ENCODE results near the gene C21orf58. TPM values are rescaled to one million over a fixed set of nuclear protein-coding genes. Genes with fewer than 3 reads are reported as not detected.

C21orf58 gene
- polyA plus RNA-seq, 4 donors: 0.54 to 9.1 (median 3.3) TPM

GRCh38 chr21:46256501-46256994, 67.1 kb downstream of the C21orf58 start:
- no peaks in the 10 kb centered on the region for H3K4me1 ChIP-seq (ENCODE audit: control insufficient read depth in 3 of 3, insufficient read depth in 2 of 3, low read depth in 1 of 3, low read length in 2 of 3)
- no peak overlapping the region for H3K27ac ChIP-seq (ENCODE audit: low read depth in 1 of 3, low read length in 2 of 3)
- no peak for FAIRE-seq
- peaks cover 23 to 81% (median 38%) of the 10 kb centered on the region in 3 donors for H3K36me3 ChIP-seq (ENCODE audit: control insufficient read depth in 3 of 3, insufficient read depth in 2 of 3, low read depth in 1 of 3, low read length in 3 of 3)
- 90 to 95% (median 94%) methylated on average over 18 of the region's 18 CpGs for WGBS, 3 donors
- no peak overlapping the region for H3K4me3 ChIP-seq (ENCODE audit: low read depth in 1 of 3, low read length in 3 of 3)
- no peak for DNase-seq
- H3K27me3 ChIP-seq (ENCODE audit: control insufficient read depth in 3 of 3, insufficient read depth in 3 of 3, low read length in 3 of 3): no peaks in the 10 kb centered on the region
- no peaks in the 10 kb centered on the region for H3K9me3 ChIP-seq (ENCODE audit: control insufficient read depth in 2 of 2, insufficient read depth in 1 of 2, low read depth in 1 of 2, low read length in 1 of 2)

GRCh38 chr21:46255758-46256337, 67.8 kb downstream of the C21orf58 start:
- peaks cover 23 to 74% (median 38%) of the 10 kb centered on the region in 3 donors for H3K36me3 ChIP-seq (ENCODE audit: control insufficient read depth in 3 of 3, insufficient read depth in 2 of 3, low read depth in 1 of 3, low read length in 3 of 3)
- no peaks in the 10 kb centered on the region for H3K9me3 ChIP-seq (ENCODE audit: control insufficient read depth in 2 of 2, insufficient read depth in 1 of 2, low read depth in 1 of 2, low read length in 1 of 2)
- no peak overlapping the region for H3K27ac ChIP-seq (ENCODE audit: low read depth in 1 of 3, low read length in 2 of 3)
- no peaks in the 10 kb centered on the region for H3K27me3 ChIP-seq (ENCODE audit: control insufficient read depth in 3 of 3, insufficient read depth in 3 of 3, low read length in 3 of 3)
- no peak for DNase-seq
- H3K4me1 ChIP-seq (ENCODE audit: control insufficient read depth in 3 of 3, insufficient read depth in 2 of 3, low read depth in 1 of 3, low read length in 2 of 3): no peaks in the 10 kb centered on the region
- 94 to 96% (median 95%) methylated on average over 6 of the region's 6 CpGs for WGBS, 3 donors
- H3K4me3 ChIP-seq (ENCODE audit: low read depth in 1 of 3, low read length in 3 of 3): no peak overlapping the region
- no peak for FAIRE-seq

GRCh38 chr21:46255166-46255565, 68.5 kb downstream of the C21orf58 start:
- peaks cover 20 to 73% (median 37%) of the 10 kb centered on the region in 3 donors for H3K36me3 ChIP-seq (ENCODE audit: control insufficient read depth in 3 of 3, insufficient read depth in 2 of 3, low read depth in 1 of 3, low read length in 3 of 3)
- 83 to 96% (median 94%) methylated on average over 11 of the region's 11 CpGs for WGBS, 3 donors
- no peak for DNase-seq

GRCh38 chr21:46254208-46254975, 69.3 kb downstream of the C21orf58 start:
- 80 to 93% (median 92%) methylated on average over 12 of the region's 12 CpGs for WGBS, 3 donors
- Histone ChIP-seq H3K4me3 (ENCODE audit: low read depth in 1 of 3, low read length in 3 of 3) (no peak overlapping the region), H3K4me1 (ENCODE audit: control insufficient read depth in 3 of 3, insufficient read depth in 2 of 3, low read depth in 1 of 3, low read length in 2 of 3) (no peaks in the 10 kb centered on the region), H3K27me3 (ENCODE audit: control insufficient read depth in 3 of 3, insufficient read depth in 3 of 3, low read length in 3 of 3) (no peaks in the 10 kb centered on the region), H3K36me3 (ENCODE audit: control insufficient read depth in 3 of 3, insufficient read depth in 2 of 3, low read depth in 1 of 3, low read length in 3 of 3) (peaks cover 23 to 77% (median 35%) of the 10 kb centered on the region in 3 donors), H3K9me3 (ENCODE audit: control insufficient read depth in 2 of 2, insufficient read depth in 1 of 2, low read depth in 1 of 2, low read length in 1 of 2) (no peaks in the 10 kb centered on the region), H3K27ac (ENCODE audit: low read depth in 1 of 3, low read length in 2 of 3) (no peak overlapping the region)
- FAIRE-seq (no peak), DNase-seq (no peak)

More at GRCh38 chr21:46255166-46255565, 68.5 kb downstream of the C21orf58 start:
- H3K27me3 ChIP-seq (ENCODE audit: control insufficient read depth in 3 of 3, insufficient read depth in 3 of 3, low read length in 3 of 3): no peaks in the 10 kb centered on the region
- no peak overlapping the region for H3K27ac ChIP-seq (ENCODE audit: low read depth in 1 of 3, low read length in 2 of 3)
- H3K4me3 ChIP-seq (ENCODE audit: low read depth in 1 of 3, low read length in 3 of 3): no peak overlapping the region
- H3K9me3 ChIP-seq (ENCODE audit: control insufficient read depth in 2 of 2, insufficient read depth in 1 of 2, low read depth in 1 of 2, low read length in 1 of 2): no peaks in the 10 kb centered on the region
- no peak for FAIRE-seq
- H3K4me1 ChIP-seq (ENCODE audit: control insufficient read depth in 3 of 3, insufficient read depth in 2 of 3, low read depth in 1 of 3, low read length in 2 of 3): no peaks in the 10 kb centered on the region

GRCh38 chr21:46253610-46254124, 70.0 kb downstream of the C21orf58 start:
- no peaks in the 10 kb centered on the region for H3K9me3 ChIP-seq (ENCODE audit: control insufficient read depth in 2 of 2, insufficient read depth in 1 of 2, low read depth in 1 of 2, low read length in 1 of 2)
- FAIRE-seq: no peak
- no peak overlapping the region for H3K27ac ChIP-seq (ENCODE audit: low read depth in 1 of 3, low read length in 2 of 3)
- 63 to 81% (median 72%) methylated on average over 8 of the region's 8 CpGs for WGBS, 3 donors
- no peaks in the 10 kb centered on the region for H3K27me3 ChIP-seq (ENCODE audit: control insufficient read depth in 3 of 3, insufficient read depth in 3 of 3, low read length in 3 of 3)
- no peak overlapping the region for H3K4me3 ChIP-seq (ENCODE audit: low read depth in 1 of 3, low read length in 3 of 3)
- peaks cover 23 to 75% (median 36%) of the 10 kb centered on the region in 3 donors for H3K36me3 ChIP-seq (ENCODE audit: control insufficient read depth in 3 of 3, insufficient read depth in 2 of 3, low read depth in 1 of 3, low read length in 3 of 3)
- peak in 1 of 2 donors; percentile 24 for DNase-seq
- no peaks in the 10 kb centered on the region for H3K4me1 ChIP-seq (ENCODE audit: control insufficient read depth in 3 of 3, insufficient read depth in 2 of 3, low read depth in 1 of 3, low read length in 2 of 3)

- DNase-seq: no peak
- WGBS, 3 donors: 92 to 95% (median 92%) methylated on average over 4 of the region's 4 CpGs
- Histone ChIP-seq H3K9me3 (ENCODE audit: control insufficient read depth in 2 of 2, insufficient read depth in 1 of 2, low read depth in 1 of 2, low read length in 1 of 2) (no peaks in the 10 kb centered on the region), H3K4me1 (ENCODE audit: control insufficient read depth in 3 of 3, insufficient read depth in 2 of 3, low read depth in 1 of 3, low read length in 2 of 3) (no peaks in the 10 kb centered on the region), H3K27ac (ENCODE audit: low read depth in 1 of 3, low read length in 2 of 3) (no peak overlapping the region), H3K4me3 (ENCODE audit: low read depth in 1 of 3, low read length in 3 of 3) (no peak overlapping the region), H3K36me3 (ENCODE audit: control insufficient read depth in 3 of 3, insufficient read depth in 2 of 3, low read depth in 1 of 3, low read length in 3 of 3) (peaks cover 22 to 73% (median 36%) of the 10 kb centered on the region in 3 donors), H3K27me3 (ENCODE audit: control insufficient read depth in 3 of 3, insufficient read depth in 3 of 3, low read length in 3 of 3) (no peaks in the 10 kb centered on the region)
- FAIRE-seq: no peak
Observed at GRCh38 chr21:46252840-46253239, 70.8 kb downstream of the C21orf58 start.

Other genes with a start within 250 kb of the C21orf58 start
- gene COL6A2, start 225.8 kb downstream of the C21orf58 start, polyA plus RNA-seq: 100 to 1,000 TPM in 2 of 4 donors, 10 to 100 TPM in 1, 1 to 10 TPM in 1; 3.8 to 159 (median 68.5) TPM
- 10 to 100 TPM in 3 of 4 donors, under 1 TPM in 1; 0.31 to 71.8 (median 39.0) TPM for gene FTCD, start 168.3 kb downstream of the C21orf58 start, polyA plus RNA-seq
- 10 to 100 TPM in 2 of 4 donors, 1 to 10 TPM in 2; 2.9 to 12.6 (median 8.2) TPM for gene SPATC1L, start 139.4 kb downstream of the C21orf58 start, polyA plus RNA-seq
- gene LSS, start 95.1 kb downstream of the C21orf58 start, polyA plus RNA-seq: 10 to 100 TPM; 13.2 to 42.1 (median 26.0) TPM
- 10 to 100 TPM; 38.3 to 75.4 (median 42.6) TPM for gene MCM3AP, start 38.3 kb downstream of the C21orf58 start, polyA plus RNA-seq
- gene YBEY, start 37.5 kb downstream of the C21orf58 start, polyA plus RNA-seq: 10 to 100 TPM; 14.7 to 45.7 (median 23.7) TPM
- 10 to 100 TPM in 3 of 4 donors, 1 to 10 TPM in 1; 9.2 to 15.4 (median 12.9) TPM for gene PCNT, start 286 bp upstream of the C21orf58 start, polyA plus RNA-seq
- 10 to 100 TPM; 13.8 to 42.9 (median 22.8) TPM for gene DIP2A, start 135.0 kb upstream of the C21orf58 start, polyA plus RNA-seq

All from small intestine (tissue), 7 donors.